GM18505 (cell line): ENCODE data around the gene OXSR1.
"Not testable (repeated sequence)": the region's sequence is repeated elsewhere in the genome, so short reads cannot be mapped to it uniquely, and the experiment has no call there.

Experiments used
- ATAC-seq: cut with Tn5 transposase; IDR thresholded peaks from one replicate; pipeline ENCODE4 v1.9.1; 2021; ENCODE audit not compliant: unreplicated experiment
- POLR2A ChIP-seq: IDR thresholded peaks from 4 replicates; pipeline ENCODE4 v1.6.1; 2011; ENCODE audit warnings: borderline replicate concordance; ENCODE audit not compliant: insufficient read depth, insufficient read length; ENCODE audit errors: extremely low read depth

Gene OXSR1

DNA sequence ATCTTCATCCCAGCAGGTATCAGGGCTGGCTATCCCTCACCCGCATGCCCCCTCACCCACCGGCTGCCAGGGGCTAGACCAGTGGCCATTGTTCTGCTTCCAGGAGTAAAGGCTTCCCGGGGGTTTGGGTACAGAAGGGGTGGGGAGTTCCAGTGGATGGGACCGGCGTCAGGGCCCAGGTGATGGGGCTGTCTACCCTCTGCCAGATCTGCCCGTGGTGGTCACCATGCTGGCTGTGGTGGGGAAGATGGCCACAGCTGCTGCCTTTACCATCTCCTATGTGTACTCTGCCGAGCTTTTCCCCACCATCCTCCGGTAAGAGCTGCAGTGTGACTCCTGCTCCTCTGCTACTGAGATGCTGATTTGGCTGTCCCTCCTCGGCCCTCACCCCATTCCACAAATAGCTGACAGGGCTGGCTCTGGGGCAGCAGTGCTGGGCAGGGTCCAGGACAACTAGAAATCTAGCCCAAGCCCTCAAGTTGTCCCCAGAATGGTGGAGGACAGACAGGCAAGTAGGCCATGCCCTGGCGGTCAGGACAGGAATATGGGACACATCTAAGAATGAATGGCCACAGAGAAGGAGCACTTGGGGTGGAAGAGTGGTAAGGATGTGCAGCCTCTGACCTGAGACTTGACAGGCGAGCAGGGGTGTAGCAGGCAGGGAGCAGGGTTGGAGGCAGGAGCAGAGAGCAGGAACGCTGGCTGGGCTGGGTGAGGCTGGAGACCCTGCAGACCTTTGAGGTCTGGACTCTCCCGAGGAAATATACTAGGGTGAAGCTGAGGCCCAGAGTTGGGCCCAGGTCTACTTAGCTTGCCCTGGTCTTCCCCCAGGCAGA, 111.0 kb downstream of the OXSR1 start:
- TF ChIP-seq POLR2A, result no peak
- no peak for ATAC-seq

DNA sequence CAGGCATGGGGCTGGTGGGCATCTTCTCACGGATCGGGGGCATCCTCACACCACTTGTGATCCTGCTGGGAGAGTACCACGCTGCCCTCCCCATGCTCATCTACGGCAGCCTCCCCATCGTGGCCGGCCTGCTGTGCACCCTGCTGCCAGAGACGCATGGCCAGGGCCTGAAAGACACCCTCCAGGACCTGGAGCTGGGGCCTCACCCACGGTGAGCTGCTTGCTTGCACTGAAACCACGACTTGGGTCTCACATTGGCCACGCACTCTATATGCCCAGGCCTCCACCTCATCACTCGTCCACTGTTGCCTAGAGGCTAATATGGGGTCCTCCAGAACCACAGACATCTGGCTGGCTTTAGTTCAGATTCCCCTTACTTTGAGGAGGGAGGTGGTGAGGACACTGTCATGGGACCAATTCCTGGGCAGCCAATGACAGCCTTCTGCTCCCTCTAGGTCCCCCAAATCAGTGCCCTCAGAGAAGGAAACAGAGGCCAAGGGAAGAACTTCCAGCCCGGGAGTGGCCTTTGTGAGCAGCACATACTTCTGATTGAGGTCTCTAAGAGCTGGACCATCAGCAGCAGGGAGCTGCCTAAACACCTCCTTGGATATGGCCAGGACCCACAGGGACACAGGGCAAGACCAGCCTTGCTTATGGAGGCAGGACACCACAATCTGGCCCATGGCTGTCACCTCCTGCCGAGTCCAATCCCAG, 111.7 kb downstream of the OXSR1 start:
- TF ChIP-seq POLR2A, result no peak
- ATAC-seq, result no peak

DNA sequence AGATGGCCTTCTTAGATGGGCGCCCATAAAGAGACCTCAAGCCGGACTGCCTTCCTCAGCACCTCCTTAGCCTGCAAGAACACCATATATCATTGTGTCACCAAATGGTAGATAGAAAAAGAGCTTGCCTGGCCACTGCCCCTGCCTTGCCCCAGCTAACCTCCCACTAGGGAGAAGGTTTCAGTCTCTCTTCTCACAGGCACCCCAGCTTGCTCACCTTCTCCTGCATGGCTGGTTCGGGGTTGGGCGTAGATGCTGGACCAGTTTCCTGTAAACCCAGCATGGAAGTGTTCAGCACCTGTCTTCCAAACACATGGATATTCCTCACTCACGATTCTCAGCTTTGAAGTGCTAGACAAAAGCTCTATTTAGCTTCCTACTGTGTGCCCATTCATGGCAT, 113.5 kb downstream of the OXSR1 start:
- no peak for ATAC-seq
- no peak for TF ChIP-seq POLR2A

DNA sequence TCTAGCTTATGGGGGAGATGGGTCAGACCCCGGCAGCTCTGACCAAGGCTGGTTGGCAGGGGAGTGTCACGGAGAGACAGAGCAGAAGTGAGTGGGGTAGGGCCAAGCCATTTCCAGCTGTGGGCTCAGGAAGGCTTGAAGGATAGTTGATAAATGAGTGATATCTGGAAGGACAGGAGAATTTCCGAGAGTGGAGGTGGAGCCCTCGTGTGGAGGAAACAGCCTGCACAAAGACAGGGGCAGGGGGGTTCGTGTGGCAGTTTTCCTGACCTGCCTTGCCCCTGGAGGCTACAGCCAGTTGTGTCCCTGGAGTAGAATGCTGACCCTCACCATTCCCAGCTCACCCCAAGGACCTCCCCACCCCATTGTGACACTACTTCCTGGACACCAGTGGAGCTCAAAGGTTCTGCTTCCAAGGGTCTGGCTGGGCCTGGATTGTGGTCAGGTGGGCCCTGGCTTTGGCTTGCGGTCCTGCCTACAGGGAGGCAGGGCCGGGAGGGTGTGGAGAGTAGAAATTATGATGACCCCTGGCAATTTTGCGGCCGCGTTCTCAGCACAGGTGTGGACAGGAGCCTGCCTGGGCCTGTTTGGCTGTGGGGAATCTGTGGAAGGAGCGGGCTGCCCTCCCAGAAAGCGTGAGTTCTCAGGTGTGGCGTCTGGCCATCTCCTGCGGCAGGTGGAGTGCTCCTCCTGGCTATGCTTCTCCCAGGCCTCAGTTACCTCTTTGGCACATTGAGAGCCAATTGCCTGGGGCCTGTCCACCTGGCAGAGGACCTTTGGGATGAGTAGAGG, 116.8 kb downstream of the OXSR1 start, which contains the start of gene SLC22A14:
TSS of gene SLC22A14 (plus strand) at position 400 of the 792 bp plus-strand sequence. CDS start 23,733 bp downstream, outside the sequence.
- ATAC-seq, result no peak
- TF ChIP-seq POLR2A, result no peak

DNA sequence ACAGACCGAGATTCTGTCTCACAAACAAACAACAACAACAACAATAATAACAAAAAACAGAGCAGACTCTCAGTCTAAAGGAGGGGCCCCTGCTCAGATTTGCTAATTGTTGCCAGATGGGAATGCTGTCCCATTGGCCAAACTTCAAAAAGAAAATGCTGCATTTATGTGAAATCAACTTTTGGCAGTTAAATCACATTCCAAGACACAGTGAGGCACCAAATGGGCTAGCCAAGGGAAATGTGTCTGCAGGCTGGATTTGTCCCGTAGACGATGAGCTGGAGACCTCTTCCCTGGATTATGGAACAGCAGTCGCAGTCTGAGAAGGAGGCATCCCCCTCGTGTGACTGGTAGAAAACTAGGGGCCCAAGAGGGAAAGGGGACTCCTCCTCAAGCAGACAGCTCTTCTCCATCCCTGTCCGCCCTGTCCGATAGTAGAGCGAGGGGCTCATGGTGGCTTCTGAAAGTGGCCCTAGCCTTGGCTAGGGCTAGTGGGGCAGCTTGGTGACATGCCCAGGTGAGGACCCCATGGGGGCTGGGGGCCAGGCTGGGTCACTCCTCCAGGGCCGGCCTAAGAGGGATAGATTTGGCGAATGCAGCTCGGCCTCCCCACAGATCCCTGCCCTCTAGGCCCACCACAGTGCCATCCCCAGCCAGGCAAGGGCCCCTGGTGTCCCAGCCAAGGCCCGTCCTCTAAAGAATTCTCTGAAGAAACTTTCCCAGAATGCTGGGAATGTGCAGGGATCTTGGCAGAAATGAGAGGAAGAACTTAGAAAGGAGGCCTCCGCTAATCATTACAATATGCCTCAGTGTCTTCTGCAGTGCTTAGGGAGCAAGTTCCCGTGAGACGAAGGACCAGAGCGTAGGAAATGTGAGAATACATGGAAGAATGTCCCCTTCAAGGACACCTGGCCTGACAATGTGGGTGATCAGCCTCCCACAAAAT, 118.7 kb downstream of the OXSR1 start:
- no peak for TF ChIP-seq POLR2A
- ATAC-seq, result no peak

DNA sequence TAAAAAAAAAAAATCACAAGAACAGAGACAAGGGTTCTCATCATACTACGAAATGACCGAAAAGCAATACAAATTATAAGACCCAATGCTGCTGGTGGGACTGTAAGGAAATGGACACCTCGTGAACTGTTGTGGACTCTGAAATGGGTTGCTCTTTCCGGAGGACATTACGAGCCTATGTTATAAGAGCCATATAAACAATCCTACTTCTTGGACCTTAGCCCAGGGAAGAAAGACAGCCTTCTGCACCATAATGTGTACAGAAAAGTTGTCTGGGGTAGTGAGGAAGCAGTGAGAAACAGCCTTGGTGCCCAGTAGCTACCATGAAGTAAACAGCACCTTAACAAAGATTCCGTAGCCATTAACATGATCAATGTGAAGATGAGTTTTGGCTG, 119.4 kb downstream of the OXSR1 start:
- no peak for TF ChIP-seq POLR2A
- ATAC-seq, result no peak

GRCh38 chr3:38289286-38290217, 124.2 kb downstream of the OXSR1 start:
- ATAC-seq, result not testable (repeated sequence)

DNA sequence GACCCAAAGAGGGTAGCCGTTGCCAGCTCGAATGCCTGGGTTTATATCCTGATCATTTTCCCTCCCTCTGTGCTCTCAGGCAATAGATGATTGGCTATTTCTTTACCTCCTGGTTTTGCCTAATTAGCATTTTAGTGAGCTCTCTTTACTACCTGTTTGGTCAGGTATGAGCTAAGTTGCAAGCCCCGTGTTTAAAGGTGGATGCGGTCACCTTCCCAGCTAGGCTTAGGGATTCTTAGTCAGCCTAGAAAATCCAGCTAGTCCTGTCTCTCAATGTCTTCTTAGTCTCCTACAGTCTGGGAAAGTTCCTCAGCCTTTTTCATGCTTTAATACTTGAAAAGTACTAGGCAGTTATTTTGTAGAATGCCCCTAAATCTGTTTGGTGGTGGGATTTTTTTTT, 131.7 kb downstream of the OXSR1 start:
- ATAC-seq, result not testable (repeated sequence)

- TF ChIP-seq POLR2A, result no peak
- ATAC-seq, result no peak
Measured at GRCh38 chr3:38297537-38297936, 132.2 kb downstream of the OXSR1 start.

DNA sequence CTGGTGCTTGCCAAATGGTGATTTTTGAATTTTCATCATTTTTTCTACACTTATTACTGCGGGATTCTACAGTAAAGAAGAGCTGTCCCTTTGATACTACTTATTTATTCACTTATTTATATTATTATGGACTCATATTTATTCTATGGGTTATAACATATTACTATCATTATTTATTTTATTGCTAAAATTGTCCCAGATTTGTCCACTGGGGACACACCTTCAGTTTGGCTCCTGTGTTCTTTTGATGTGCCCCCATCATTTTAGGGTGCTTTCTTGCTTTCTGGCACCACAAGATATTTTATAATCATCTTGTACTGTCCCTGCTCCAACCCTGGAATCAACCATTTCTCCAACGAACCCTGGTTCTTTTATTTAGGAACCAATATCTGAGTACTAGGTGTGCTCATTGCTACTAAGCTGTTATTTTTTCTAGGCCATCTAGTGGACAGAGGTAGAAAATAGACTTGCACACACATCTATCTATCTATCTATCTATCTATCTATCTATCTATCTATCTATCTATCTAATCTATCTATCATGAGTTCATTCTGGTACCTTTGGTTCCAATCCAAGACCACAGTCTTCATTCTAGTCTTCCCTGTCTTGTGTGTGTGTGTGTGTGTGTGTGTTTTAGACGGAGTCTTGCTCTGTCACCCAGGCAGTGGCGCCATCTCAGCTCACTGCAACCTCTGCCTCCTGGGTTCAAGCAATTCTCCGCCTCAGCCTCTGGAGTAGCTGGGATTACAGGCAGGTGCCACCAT, 132.8 kb downstream of the OXSR1 start:
- no peak for ATAC-seq
- TF ChIP-seq POLR2A, result no peak
